Measurements from ENCODE around the gene SHISAL1.

SHISAL1 gene

DNA sequence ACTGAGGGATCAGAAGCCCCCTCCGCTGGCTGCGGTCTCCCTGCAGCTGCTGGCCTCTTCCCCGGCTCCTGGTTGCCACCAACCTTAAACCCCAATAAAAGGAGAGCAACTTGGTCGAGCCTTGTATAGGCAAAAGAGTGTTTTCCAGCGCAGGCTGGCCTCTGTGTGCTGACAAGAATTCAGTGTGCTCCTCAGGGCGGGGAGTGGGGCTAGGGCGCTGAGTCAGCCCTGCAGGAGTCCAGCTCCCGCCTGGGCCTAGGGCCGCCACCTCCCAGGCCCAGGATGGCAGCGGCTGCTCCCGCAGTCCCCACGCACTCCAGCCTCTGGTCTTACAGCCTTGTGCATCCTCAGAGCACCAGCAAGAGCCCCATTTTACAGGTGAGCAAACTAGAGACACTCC, at the start of gene SHISAL1:
Gene SHISAL1, minus strand, starts transcription at position 186 of the 400 bp plus-strand sequence. CDS start 12,006 bp downstream, outside the sequence.
- DNase-seq: peak; percentile 23

DNA sequence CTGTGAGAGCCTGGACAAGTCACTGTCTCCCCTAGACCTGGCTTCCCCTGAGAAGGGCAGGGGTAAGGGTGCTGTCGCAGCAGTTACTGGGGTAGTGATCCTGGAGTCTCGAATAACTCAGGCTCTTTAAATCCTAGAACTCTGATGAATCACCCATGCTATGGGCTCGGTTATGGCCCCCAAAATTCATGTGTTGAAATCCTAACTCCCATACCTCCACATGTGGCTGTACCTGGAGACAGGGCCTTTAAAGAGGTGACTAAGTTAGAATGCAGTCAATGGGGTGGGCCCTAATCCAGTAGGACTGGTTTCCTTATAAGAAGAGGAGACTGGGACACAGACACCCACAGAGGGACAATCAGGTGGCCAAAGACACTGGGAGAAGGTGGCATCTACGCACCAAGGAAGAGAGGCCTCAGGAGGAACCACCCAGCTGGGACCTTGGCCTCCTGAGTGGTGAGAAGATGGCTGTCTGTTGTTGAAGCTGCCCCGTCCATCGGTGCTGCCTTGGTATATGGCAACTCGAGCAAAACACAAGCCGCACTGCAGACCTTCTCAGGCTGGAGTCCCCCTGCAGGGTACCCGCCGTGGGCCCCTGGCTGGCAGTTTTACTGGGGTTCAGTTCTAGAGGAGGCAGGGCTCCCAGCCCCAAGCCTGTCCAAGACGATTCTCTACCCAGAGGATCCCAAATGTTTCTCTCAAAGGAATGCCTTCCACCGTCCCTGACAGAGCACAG, 48.8 kb upstream of the SHISAL1 start:
- no peak for DNase-seq

GRCh38 chr22:44360668-44361381, 48.1 kb upstream of the SHISAL1 start:
- DNase-seq: peak; percentile 92

DNA sequence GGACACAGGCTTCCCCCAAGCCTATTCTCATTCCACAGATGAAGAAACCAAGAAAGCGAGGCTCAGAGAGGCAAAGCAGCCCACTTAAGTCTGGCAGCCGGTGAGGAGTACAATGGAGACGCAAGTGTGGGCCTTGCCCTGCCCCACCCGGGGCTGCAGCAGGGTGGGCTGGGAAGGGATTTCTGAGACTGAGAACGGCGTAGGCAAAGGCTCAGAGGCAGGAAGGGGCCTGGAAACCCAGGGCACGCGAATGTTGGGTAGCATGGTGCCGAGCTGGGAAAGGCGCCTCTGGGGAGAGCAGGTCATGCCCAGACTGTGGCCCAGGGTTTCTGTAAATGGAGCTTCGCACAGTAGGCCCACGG, 47.5 kb upstream of the SHISAL1 start:
- DNase-seq: no peak

DNA sequence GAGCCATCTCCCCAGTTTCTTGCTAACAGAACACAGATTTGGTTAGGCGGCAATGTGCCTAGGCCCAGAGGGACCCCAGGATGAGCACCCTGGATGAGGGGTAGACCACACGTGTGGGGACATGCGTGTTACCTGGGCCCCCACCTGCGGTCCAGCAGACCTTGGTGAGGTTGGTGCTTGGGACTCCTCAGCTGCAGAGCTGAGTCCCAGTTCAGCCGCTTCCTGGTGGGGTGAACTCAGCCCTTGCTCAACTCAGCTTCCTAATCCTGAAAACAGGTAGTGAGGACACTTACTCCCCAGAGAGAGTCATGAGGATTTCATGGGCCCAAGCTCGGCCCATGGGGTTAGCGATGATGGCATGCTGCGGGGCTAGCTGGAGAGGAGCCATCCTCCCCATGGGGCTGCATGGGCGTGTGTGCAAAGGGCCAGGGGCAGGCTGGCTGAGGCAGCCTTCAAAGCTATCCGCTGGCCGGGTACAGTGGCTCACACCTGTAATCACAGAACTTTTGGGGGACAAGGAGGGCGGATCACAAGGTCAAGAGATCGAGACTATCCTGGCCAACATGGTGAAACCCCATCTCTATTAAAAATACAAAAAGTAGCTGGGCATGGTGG, 46.9 kb upstream of the SHISAL1 start:
- no peak for DNase-seq

DNA sequence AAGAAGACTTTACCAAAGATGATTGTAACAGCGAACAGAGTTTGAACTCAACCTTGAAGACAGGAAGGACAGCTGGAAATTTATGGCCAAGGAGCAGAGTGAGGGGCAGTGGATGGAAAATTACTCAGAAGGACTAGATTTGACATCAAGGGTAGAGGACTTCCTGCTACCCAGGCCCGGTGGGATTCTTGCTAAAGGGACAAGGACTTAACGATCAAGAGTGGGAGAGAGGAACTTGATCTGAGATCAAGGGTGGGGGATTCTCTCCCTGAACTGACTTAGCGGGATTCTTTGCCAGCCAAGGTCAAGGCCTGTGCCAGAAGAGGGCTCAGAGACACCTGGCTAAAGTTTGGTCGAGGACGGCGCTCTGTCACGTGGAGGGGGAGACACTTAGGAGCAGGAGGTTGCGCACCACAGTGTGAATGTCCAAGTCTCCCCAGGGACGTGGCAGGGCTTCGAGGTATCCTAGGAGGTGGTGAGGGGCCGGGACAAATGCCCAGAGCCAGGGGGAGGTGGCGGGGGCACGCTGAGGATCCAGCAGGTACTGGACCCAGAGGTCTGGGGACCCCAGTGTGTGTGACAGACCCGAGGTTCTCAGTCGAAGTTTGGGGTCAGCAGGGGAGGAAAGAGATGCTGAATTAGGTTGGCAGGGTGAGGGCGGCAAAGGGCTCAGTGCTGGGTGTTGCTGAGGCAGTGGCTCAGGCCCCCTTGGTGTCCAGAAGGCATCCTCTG, 46.1 kb upstream of the SHISAL1 start:
- no peak for DNase-seq

GRCh38 chr22:44357966-44358465, 45.3 kb upstream of the SHISAL1 start:
- no peak for DNase-seq

- DNase-seq: no peak
These were observed 44.7 kb upstream of the SHISAL1 start for GRCh38 chr22:44357296-44357965.

DNA sequence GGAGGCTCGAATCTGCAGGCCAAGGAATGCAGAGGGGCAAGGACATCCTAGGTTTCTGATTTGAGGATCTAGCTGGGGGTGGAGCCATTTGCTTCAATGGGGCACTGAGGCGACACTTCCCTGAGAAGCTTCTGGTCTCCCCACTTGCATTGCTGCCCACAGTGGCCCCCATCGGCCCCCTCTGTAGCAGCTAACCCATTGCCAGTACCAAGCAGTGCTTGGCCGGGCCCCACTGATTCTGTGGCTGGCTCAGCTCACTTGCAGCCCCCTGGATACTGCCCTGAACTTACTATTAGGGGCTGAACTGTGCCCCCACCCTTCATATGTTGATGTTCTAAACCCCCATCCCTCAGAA, 42.9 kb upstream of the SHISAL1 start:
- no peak for DNase-seq

- no peak for DNase-seq
These were observed 41.5 kb upstream of the SHISAL1 start for GRCh38 chr22:44354288-44354687.

DNA sequence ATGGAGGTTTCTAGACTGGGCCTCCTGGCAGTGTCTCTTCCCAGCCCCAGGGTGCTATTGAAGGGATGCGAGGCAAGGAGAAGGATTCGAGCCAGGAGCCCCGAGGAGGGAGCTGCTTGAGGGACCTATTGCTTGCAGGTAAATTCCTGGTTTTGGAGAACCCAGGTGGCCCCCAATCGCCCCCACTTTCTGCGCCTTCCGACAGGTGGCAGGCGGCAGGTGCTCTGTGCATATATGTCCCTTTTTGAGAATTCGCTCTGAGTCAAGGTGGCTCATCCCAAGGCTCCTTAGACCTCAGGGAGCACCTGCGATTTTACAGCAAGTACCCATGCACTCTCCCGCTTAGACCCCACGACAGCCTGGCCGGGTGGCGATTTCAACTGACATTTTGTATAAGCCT, 40.3 kb upstream of the SHISAL1 start:
- DNase-seq: no peak

- no peak for DNase-seq
These were observed 39.8 kb upstream of the SHISAL1 start for GRCh38 chr22:44352378-44353035.

- peak; percentile 95 for DNase-seq
These were observed 39.1 kb upstream of the SHISAL1 start for GRCh38 chr22:44351685-44352377.

GRCh38 chr22:44351037-44351436, 38.3 kb upstream of the SHISAL1 start:
- DNase-seq: no peak

DNA sequence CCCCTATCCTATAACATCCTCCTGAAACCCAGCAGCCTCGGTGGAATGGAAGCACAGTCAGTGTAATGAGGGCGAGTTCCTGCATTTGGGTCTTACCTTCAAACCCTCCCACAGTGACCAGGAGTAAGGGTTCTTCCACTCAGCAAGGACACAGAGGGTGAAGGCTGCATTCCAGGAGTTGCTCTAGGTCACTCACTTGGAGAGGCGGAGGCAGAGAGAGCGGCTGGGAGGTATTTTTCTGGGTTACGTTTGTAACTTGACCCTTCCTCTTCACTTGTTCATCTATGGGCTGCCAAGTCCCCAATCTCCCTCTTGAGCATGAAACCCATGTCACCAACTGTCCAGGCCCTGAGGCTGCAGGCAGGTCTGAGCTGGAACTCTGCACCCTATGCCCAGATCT, 36.8 kb upstream of the SHISAL1 start:
- no peak for DNase-seq

- no peak for DNase-seq
These were observed 36.3 kb upstream of the SHISAL1 start for GRCh38 chr22:44348971-44349560.

- DNase-seq: no peak
These were observed 34.8 kb upstream of the SHISAL1 start for GRCh38 chr22:44347549-44347948.

DNA sequence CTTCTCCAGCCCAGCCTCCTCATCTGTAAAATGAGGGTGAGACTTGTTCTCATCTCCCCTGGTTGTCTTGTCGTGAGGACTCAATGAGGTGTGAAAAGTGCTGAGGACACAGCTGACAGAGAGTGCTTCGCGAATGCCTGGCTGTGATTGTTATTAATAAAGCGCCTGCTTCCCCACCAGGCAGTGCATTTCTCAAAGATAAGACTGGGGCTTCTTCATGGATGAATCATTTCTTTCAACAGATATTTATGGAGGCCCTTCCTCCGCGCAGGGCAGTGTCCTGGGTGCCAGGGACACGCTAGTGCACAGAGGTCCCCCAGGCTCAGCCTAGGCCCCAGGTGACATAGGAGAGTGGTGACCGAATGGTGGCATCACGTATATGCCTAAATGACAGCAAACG, 34.3 kb upstream of the SHISAL1 start:
- peak; percentile 45 for DNase-seq

DNA sequence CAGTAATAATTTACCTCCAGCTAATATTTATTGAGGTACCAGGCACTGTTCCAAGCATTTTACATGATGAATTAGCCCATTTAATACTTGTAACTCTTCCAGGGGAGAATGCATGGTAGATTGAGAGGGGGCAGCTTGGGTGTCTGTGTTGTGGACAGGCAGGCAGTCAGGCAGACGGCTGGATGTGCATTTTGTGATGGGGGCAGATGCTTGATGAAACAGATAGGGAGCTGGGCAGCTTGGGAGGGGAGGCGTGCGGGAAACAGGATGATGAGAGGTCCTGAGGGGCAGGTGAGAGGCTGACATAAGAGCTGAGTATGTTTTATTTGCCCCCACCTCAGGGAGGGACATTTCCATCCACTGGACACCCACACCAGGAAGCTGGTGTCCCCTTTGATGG, 33.1 kb upstream of the SHISAL1 start:
- no peak for DNase-seq

GRCh38 chr22:44344407-44344806, 31.7 kb upstream of the SHISAL1 start:
- DNase-seq: no peak

DNA sequence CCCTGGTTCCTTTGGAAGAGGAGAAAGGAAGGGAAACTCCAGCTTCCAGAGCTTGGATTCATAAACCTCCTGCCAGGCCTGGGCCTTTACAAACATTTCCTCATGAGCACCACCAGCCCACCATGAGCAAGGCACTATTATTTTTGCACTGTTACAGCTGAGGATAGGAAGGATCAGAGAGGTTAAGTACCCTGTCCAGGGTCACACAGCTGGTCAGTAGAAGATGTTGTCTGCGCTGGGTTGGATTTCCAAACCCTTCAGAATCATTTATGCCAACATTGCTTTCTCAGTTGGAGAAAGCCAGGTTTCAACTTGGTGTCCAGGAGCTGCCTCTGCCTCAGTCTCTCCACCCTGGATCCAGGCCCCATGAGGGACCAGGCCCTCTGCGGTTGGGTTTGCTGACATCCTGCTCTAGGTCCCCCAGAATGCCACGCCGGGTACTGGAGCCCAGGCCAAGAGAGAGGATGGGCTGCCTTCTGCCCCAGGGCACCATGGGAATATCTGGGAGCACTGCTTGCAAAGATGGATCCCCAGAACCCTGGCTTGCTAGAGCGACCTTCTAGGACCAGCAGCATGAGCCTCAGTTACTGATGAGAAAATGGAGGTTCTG, 29.7 kb upstream of the SHISAL1 start:
- DNase-seq: no peak
